Aorta (tissue), 5 donors: ENCODE results near the gene TXNRD2. TPM values are rescaled to one million over a fixed set of nuclear protein-coding genes. Genes with fewer than 3 reads are reported as not detected.
"Not testable (repeated sequence)": the region's sequence is repeated elsewhere in the genome, so short reads cannot be mapped to it uniquely, and the experiment has no call there.

Experiments
- ATAC-seq: fragments of 200-7000 bp; cut with Tn5 transposase; one replicate; pipeline ENCODE4 v1.9.1; 2022; ENCODE audit warnings: moderate library complexity; ENCODE audit not compliant: low FRiP score
- DNase-seq, 2 donors: peaks; one replicate each; pipeline ENCODE4 v3.0.0-alpha.2; 2020
- H3K27ac ChIP-seq, 2 donors: one replicate each; pipeline ENCODE4 v1.5.1; 2013; ENCODE audit warnings: low read length in 2 of 2, mild to moderate bottlenecking in 2 of 2, moderate library complexity in 2 of 2, control low read depth in 1 of 2, inconsistent platforms in 1 of 2, low read depth in 1 of 2
- H3K27me3 ChIP-seq, 2 donors: one replicate each; pipeline ENCODE4 v1.6.1; 2013; ENCODE audit warnings: control low read depth in 1 of 2, low read length in 1 of 2, mild to moderate bottlenecking in 1 of 2, moderate library complexity in 1 of 2; ENCODE audit not compliant: insufficient read depth in 2 of 2, control insufficient read depth in 1 of 2
- H3K36me3 ChIP-seq, 2 donors: one replicate each; pipeline ENCODE4 v1.6.1; 2013; ENCODE audit warnings: control low read depth in 1 of 2, low read length in 1 of 2, mild to moderate bottlenecking in 1 of 2; ENCODE audit not compliant: insufficient read depth in 2 of 2, control insufficient read depth in 1 of 2
- H3K4me1 ChIP-seq, 2 donors: one replicate each; pipeline ENCODE4 v1.6.1; 2013; ENCODE audit warnings: low read length in 2 of 2, control low read depth in 1 of 2, mild to moderate bottlenecking in 1 of 2, moderate library complexity in 1 of 2; ENCODE audit not compliant: insufficient read depth in 2 of 2, control insufficient read depth in 1 of 2
- H3K4me3 ChIP-seq, 2 donors: one replicate each; pipeline ENCODE4 v1.5.1; 2013; ENCODE audit warnings: low read length in 2 of 2, control low read depth in 1 of 2, mild to moderate bottlenecking in 1 of 2
- H3K9me3 ChIP-seq: one replicate; pipeline ENCODE4 v1.6.1; 2013; ENCODE audit warnings: mild to moderate bottlenecking, low read length; ENCODE audit not compliant: control insufficient read depth
- WGBS, 2 donors: extraction: QIAGEN DNeasy Blood & Tissue Kit; methylation state at CpG; one replicate each; pipeline ENCODE4 v1.1.7; 2013; 5-methylcytosine and 5-hydroxymethylcytosine counted together
- intact Hi-C, 2 donors: fragments of 100-400 bp; cut with DNase I; formaldehyde crosslinking; loops; one replicate each; pipeline versions ENCODE4 v1.14.2 to v1.15.0; 2022
- polyA plus RNA-seq, 2 donors: library from polyadenylated mRNA; stranded (reverse); fragments of 200-250 nt; gene quantifications; one replicate each; pipeline ENCODE4 v1.2.3, GENCODE V29; 2013
- total RNA-seq, 2 donors: library from RNA; stranded (reverse); fragmentation: NEBNext Ultra II Directional; extraction: Animal tissue kit (Norgen Biotek cat#: 25700); gene quantifications; one replicate each; pipeline ENCODE4 v1.2.1, GENCODE V29; 2021
- donor health status: healthy with polysubstance abuse.
- donor health status: Bipolar disorder and iron deficiency.
- donor health status: DM: no; HTN: no; CAD: no.
- donor health status: DM: no; HTN: no; CAD: no.
- donor health status: DM: yes; HTN: yes; CAD: no.

Gene TXNRD2
- total and polyA plus RNA-seq, 4 donors, result 13.3 to 59.0 (median 25.2) TPM

GRCh38 chr22:19885841-19886592, 55.6 kb downstream of the TXNRD2 start:
- Histone ChIP-seq H3K27me3 (no peaks in the 10 kb centered on the region), H3K4me3 (no peak overlapping the region), H3K4me1 (no peaks in the 10 kb centered on the region), H3K9me3 (no peaks in the 10 kb centered on the region), H3K36me3 (no peaks in the 10 kb centered on the region), H3K27ac (no peak overlapping the region)
- peak; percentile 47 to 66 for DNase-seq
- ATAC-seq, result no peak
- intact Hi-C loops, result no loop called here
- WGBS, 2 donors, result 82 to 83% methylated on average over 15 of the region's 15 CpGs

- no peaks in the 10 kb centered on the region for H3K9me3 ChIP-seq
- no peak overlapping the region for H3K4me3 ChIP-seq
- ATAC-seq (no peak), DNase-seq (peak; percentile 45 to 74)
- H3K4me1 ChIP-seq, result no peaks in the 10 kb centered on the region
- H3K27ac ChIP-seq, result no peak overlapping the region
- no peaks in the 10 kb centered on the region for H3K27me3 ChIP-seq
- intact Hi-C loops, result no loop called here
- WGBS, 2 donors, result 76 to 79% methylated on average over 26 of the region's 26 CpGs
- H3K36me3 ChIP-seq, result no peaks in the 10 kb centered on the region
These were observed 56.5 kb downstream of the TXNRD2 start for GRCh38 chr22:19884954-19885751.

DNA sequence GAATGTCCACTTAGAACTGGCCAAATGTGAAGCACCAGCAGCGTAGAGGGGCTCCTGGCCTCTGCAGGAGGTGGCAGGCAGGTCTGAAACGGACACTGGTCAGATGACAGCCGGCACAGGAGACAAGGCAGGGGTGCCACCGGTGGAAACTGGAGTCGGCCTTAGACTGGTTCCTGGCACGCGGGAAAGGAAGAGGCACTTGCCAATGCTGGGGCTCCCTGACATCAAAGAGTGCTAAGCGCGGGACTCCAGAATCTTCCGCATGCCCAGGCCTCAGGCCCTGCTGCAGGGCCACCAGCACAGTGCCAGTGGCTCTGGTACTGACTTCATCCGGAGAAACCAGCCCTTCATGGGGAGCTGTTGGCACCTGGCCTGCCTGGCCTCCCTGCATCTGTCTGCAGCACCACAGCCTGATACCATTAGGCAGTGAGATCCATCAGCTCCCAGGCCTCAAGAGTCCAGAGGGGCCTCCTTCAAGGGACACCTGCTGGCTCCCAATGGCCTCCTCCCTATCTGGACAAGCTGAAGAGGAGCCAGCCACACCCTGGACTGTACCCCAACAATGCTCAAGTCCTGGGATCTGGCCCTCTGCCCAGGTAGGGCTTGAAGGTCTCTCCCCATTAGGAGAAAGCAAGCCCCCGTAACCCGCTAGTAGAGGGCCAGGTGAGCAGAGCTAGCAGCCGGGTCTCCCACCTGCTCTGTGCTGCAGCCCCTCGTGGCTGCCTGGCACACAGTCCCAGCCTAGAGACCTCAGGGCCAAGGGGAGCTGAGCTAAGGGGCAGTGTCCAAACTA, 57.3 kb downstream of the TXNRD2 start:
- no peaks in the 10 kb centered on the region for H3K9me3 ChIP-seq
- no peaks in the 10 kb centered on the region for H3K36me3 ChIP-seq
- peak in 1 of 2 donors; percentile 63 for DNase-seq
- no peak overlapping the region for H3K4me3 ChIP-seq
- no peaks in the 10 kb centered on the region for H3K27me3 ChIP-seq
- WGBS, 2 donors, result 90 to 94% methylated on average over 15 of the region's 15 CpGs
- H3K4me1 ChIP-seq, result no peaks in the 10 kb centered on the region
- intact Hi-C loops, result no loop called here
- H3K27ac ChIP-seq, result no peak overlapping the region
- ATAC-seq, result no peak

GRCh38 chr22:19883446-19883845, 58.2 kb downstream of the TXNRD2 start:
- H3K36me3 ChIP-seq, H3K4me1 ChIP-seq, intact Hi-C loops, H3K27me3 ChIP-seq, H3K27ac ChIP-seq, H3K4me3 ChIP-seq, H3K9me3 ChIP-seq, ATAC-seq: not testable (repeated sequence)
- DNase-seq, result peak in 1 of 2 donors; percentile 55
- 95% methylated on average over 8 of the region's 8 CpGs for WGBS, 2 donors

DNA sequence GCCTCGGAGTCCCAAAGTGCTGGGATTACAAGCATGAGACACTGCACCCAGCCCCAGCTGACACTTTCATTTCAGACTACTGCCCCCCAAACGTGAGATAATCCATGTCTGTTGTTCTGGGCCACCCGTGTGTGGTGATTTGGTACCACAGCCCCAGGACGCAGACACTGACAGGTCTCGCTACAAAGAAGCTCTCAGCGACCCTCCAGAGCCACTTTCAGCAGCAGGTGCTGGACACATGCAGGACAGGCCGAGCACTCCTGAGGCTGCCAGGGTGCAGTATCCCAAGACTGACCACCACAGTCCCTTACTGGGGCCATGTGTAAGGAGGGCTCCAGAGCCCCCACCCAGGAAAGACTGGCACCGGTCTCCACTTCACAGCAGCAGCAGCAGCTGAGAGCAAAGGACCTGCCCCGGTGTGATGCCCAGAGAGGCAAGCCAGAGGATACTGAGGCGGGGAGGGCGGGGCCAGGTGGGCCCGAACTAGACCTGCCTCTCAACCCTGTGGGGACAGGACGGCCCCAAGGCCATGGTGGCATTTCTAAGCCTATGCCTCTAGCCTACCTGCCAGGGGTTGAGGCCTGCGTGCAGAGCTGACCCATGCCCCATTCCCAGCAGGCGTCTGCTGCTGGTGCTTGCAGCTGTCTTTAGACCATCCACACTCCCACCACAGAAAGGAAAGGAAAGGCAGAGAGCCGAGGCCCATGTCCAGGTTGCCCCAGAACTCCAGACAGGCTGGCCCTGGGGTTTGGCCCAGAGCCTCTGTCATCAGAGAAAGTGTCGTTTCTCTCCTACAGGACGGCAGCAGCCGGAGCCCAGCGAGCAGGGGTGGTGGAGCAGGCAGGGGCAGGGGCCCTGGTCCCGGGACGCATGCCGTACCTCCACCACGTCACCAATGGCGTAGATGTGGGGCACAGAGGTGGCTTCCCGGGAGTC, 58.9 kb downstream of the TXNRD2 start:
- no peaks in the 10 kb centered on the region for H3K9me3 ChIP-seq
- intact Hi-C loops, result no loop called here
- no peaks in the 10 kb centered on the region for H3K4me1 ChIP-seq
- 87 to 92% methylated on average over 26 of the region's 26 CpGs for WGBS, 2 donors
- H3K4me3 ChIP-seq, result no peak overlapping the region
- no peaks in the 10 kb centered on the region for H3K27me3 ChIP-seq
- DNase-seq, result peak; percentile 40 to 68
- no peak for ATAC-seq
- no peaks in the 10 kb centered on the region for H3K36me3 ChIP-seq
- H3K27ac ChIP-seq, result no peak overlapping the region

DNA sequence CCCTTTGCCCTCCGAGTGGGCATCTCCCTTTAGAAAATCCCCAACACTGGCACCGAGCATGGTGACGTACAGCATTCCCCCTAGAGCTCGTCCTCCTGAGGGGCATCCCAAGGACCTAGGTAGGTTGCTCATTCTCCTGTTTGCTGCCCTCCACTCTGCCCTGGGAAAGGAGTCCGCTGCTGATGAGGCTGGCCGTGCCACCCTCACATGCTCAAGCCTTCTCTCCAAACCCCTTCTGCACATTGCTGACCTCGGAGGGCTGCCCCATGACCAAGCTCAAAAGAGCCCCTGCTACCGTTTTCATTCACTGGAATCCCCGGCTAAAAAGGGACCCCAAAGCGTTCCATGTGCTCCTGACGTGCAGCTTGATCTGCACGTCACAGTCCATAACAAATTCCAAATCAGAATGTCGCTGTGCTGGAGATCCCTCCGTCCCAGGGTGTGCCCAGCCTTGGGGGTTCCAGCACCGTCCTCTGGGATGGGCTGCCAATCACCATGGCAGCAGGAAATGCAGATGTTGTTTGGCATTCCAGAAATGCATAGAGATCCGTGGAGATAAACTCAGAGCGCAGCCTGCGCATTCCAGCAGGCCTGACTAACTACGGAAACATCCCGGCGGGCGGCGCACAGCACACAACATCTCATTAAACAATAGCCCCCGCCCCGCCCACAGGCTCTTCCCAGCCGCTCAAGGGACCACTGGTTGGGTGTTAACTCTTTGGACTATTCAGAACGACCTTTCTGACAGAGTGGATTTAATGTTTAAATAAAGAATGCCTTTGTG, 60.6 kb downstream of the TXNRD2 start:
- no peak for ATAC-seq
- intact Hi-C loops, result no loop called here

GRCh38 chr22:19879992-19880785, 61.4 kb downstream of the TXNRD2 start:
- intact Hi-C loops, result no loop called here
- Histone ChIP-seq H3K27ac (no peak overlapping the region), H3K36me3 (no peaks in the 10 kb centered on the region), H3K4me3 (no peak overlapping the region), H3K9me3 (no peaks in the 10 kb centered on the region), H3K27me3 (no peaks in the 10 kb centered on the region), H3K4me1 (no peaks in the 10 kb centered on the region)
- WGBS, 2 donors, result 93 to 96% methylated on average over 34 of the region's 34 CpGs
- ATAC-seq, result no peak
- peak; percentile 41 to 70 for DNase-seq

More for the DNA sequence above, 60.6 kb downstream of the TXNRD2 start:
- no peak overlapping the region for H3K4me3 ChIP-seq
- no peaks in the 10 kb centered on the region for H3K27me3 ChIP-seq
- H3K9me3 ChIP-seq, result no peaks in the 10 kb centered on the region
- DNase-seq, result peak; percentile 79 to 88
- H3K36me3 ChIP-seq, result no peaks in the 10 kb centered on the region
- 22 to 31% methylated on average over 27 of the region's 27 CpGs for WGBS, 2 donors
- no peaks in the 10 kb centered on the region for H3K4me1 ChIP-seq
- H3K27ac ChIP-seq, result no peak overlapping the region
